IMR-90 (cell line): ENCODE data around the gene RUNX2. TPM values are rescaled to one million over a fixed set of nuclear protein-coding genes. Genes with fewer than 3 reads are reported as not detected.

Source experiments
- ATAC-seq: fragments of 200-7000 bp; cut with Tn5 transposase; 2 replicates; pipeline ENCODE4 v1.9.1; 2020; ENCODE audit warnings: low read depth, mild to moderate bottlenecking, moderate library complexity
- BruUV-seq: library from RNA; stranded (reverse); fragments of 400-500 nt; replicated peaks from 2 replicates; lab custom pipeline; 2021; lab: Mats Ljungman, UMichigan
- CTCF ChIA-PET: fragments of 300-600 bp; formaldehyde crosslinking; extraction: SDS; loops from one replicate; lab custom pipeline; 2021; ENCODE audit warnings: antibody characterized with exemption; lab: Yijun Ruan, JAX
- POLR2A ChIA-PET: fragments of 300-600 bp; sonication (Branson Sonifier 250); formaldehyde crosslinking; loops from one replicate; lab custom pipeline; 2022; ENCODE audit warnings: antibody characterized with exemption; ENCODE audit not compliant: unreplicated experiment; lab: Charles Lee
- DNase-seq: peaks from one replicate; pipeline ENCODE4 v3.0.0; 2013
- H2AFZ ChIP-seq: replicated peaks from 2 replicates; pipeline ENCODE3; 2013; ENCODE audit warnings: low read length, mild to moderate bottlenecking; ENCODE audit not compliant: poor library complexity
- H2AK5ac ChIP-seq: 2 replicates; pipeline ENCODE4 v1.6.1; 2013; ENCODE audit warnings: low read depth, low read length, inconsistent platforms
- H2AK9ac ChIP-seq: replicated peaks from 2 replicates; pipeline ENCODE3; 2013; ENCODE audit warnings: mild to moderate bottlenecking, low read depth, low read length, moderate library complexity; ENCODE audit not compliant: poor library complexity
- H2BK120ac ChIP-seq: 2 replicates; pipeline ENCODE4 v1.6.1; 2013; ENCODE audit warnings: low read depth, low read length, inconsistent platforms
- H2BK15ac ChIP-seq: 3 replicates; pipeline ENCODE4 v1.6.1; 2013; ENCODE audit warnings: low read depth, low read length, inconsistent platforms
- H2BK20ac ChIP-seq: 2 replicates; pipeline ENCODE4 v1.6.1; 2013; ENCODE audit warnings: low read depth, mild to moderate bottlenecking, inconsistent platforms, low read length, moderate library complexity
- H2BK5ac ChIP-seq: 2 replicates; pipeline ENCODE4 v1.6.1; 2013; ENCODE audit warnings: mild to moderate bottlenecking, low read depth, low read length, inconsistent platforms; ENCODE audit not compliant: poor library complexity, severe bottlenecking
- H3K14ac ChIP-seq: replicated peaks from 2 replicates; pipeline ENCODE4 v1.6.1; 2013; ENCODE audit warnings: low read depth, low read length, inconsistent platforms
- H3K18ac ChIP-seq: 2 replicates; pipeline ENCODE4 v1.6.1; 2013; ENCODE audit warnings: low read depth, low read length, control low read depth
- H3K23ac ChIP-seq: 2 replicates; pipeline ENCODE4 v1.6.1; 2013; ENCODE audit warnings: low read depth, low read length, inconsistent platforms
- H3K27ac ChIP-seq: 2 replicates; pipeline ENCODE4 v1.5.1; 2013; ENCODE audit warnings: mild to moderate bottlenecking, control low read depth, low read length; ENCODE audit not compliant: insufficient read depth
- H3K27me3 ChIP-seq: 2 replicates; pipeline ENCODE4 v1.6.1; 2013; ENCODE audit warnings: low read length; ENCODE audit not compliant: control insufficient read depth, insufficient read depth
- H3K36me3 ChIP-seq: 2 replicates; pipeline ENCODE4 v1.6.1; 2013; ENCODE audit warnings: low read length, mixed read lengths; ENCODE audit not compliant: control insufficient read depth, insufficient read depth
- H3K4ac ChIP-seq: 2 replicates; pipeline ENCODE4 v1.6.1; 2013; ENCODE audit warnings: low read depth, low read length, inconsistent platforms
- H3K4me1 ChIP-seq: 2 replicates; pipeline ENCODE4 v1.6.1; 2013; ENCODE audit warnings: low read length, mixed read lengths; ENCODE audit not compliant: control insufficient read depth, insufficient read depth
- H3K4me2 ChIP-seq: 2 replicates; pipeline ENCODE4 v1.6.1; 2013; ENCODE audit warnings: low read depth, mild to moderate bottlenecking, control low read depth, low read length, moderate library complexity
- H3K4me3 ChIP-seq: 2 replicates; pipeline ENCODE4 v1.5.1; 2013; ENCODE audit warnings: low read depth, mild to moderate bottlenecking, control low read depth, low read length, moderate library complexity; ENCODE audit not compliant: insufficient read depth
- H3K56ac ChIP-seq: 2 replicates; pipeline ENCODE4 v1.6.1; 2013; ENCODE audit warnings: low read length, inconsistent platforms; ENCODE audit not compliant: insufficient read depth; ENCODE audit errors: extremely low read depth
- H3K79me1 ChIP-seq, 2 experiments: 2 replicates each; pipeline ENCODE4 v1.6.1; 2013; ENCODE audit warnings: low read length in 2 of 2, inconsistent platforms in 1 of 2, low read depth in 1 of 2
- H3K9ac ChIP-seq: 2 replicates; pipeline ENCODE4 v1.6.1; 2013; ENCODE audit warnings: low read depth, low read length, control low read depth
- H3K9me1 ChIP-seq: 2 replicates; pipeline ENCODE4 v1.6.1; 2013; ENCODE audit warnings: low read length, inconsistent platforms; ENCODE audit not compliant: insufficient read depth
- H3K9me3 ChIP-seq: 2 replicates; pipeline ENCODE4 v1.6.1; 2013; ENCODE audit warnings: low read length; ENCODE audit not compliant: control insufficient read depth, insufficient read depth
- H4K20me1 ChIP-seq: 2 replicates; pipeline ENCODE4 v1.6.1; 2013; ENCODE audit warnings: low read length, inconsistent platforms; ENCODE audit not compliant: insufficient read depth
- H4K5ac ChIP-seq: 2 replicates; pipeline ENCODE4 v1.6.1; 2013; ENCODE audit warnings: mild to moderate bottlenecking, low read depth, low read length, control low read depth
- H4K8ac ChIP-seq, 2 experiments: 2 replicates each; pipeline ENCODE4 v1.6.1; 2013; ENCODE audit warnings: low read depth in 2 of 2, low read length in 2 of 2, control low read depth in 1 of 2, inconsistent platforms in 1 of 2
- H4K91ac ChIP-seq: 2 replicates; pipeline ENCODE4 v1.6.1; 2013; ENCODE audit warnings: low read depth, low read length, inconsistent platforms; ENCODE audit not compliant: insufficient read depth
- BHLHE40 ChIP-seq: fragments of 150-350 bp; IDR thresholded peaks from 2 replicates; pipeline ENCODE4 v1.6.1; 2016; ENCODE audit warnings: mild to moderate bottlenecking, low read depth, low read length
- CEBPB ChIP-seq: IDR thresholded peaks from 2 replicates; pipeline ENCODE4 v1.6.1; 2012; ENCODE audit warnings: low read depth, low read length, improper control_type of control experiment
- CHD1 ChIP-seq: IDR thresholded peaks from 2 replicates; pipeline ENCODE4 v1.6.1; 2012; ENCODE audit warnings: low read depth, low read length, improper control_type of control experiment
- NFE2L2 ChIP-seq: fragments of 150-350 bp; IDR thresholded peaks from 2 replicates; pipeline ENCODE4 v1.6.1; 2016; ENCODE audit warnings: low read depth, mild to moderate bottlenecking, low read length
- POLR2A ChIP-seq: IDR thresholded peaks from 2 replicates; pipeline ENCODE4 v1.6.1; 2012; ENCODE audit warnings: mild to moderate bottlenecking, low read depth, low read length
- RAD21 ChIP-seq: IDR thresholded peaks from 2 replicates; pipeline ENCODE4 v1.6.1; 2012; ENCODE audit warnings: low read length, improper control_type of control experiment
- RCOR1 ChIP-seq: IDR thresholded peaks from 2 replicates; pipeline ENCODE4 v1.6.1; 2012; ENCODE audit warnings: mild to moderate bottlenecking, low read length, improper control_type of control experiment; ENCODE audit not compliant: insufficient replicate concordance
- RFX5 ChIP-seq: IDR thresholded peaks from 2 replicates; pipeline ENCODE4 v1.8.0; 2012; ENCODE audit warnings: low read depth, mild to moderate bottlenecking, low read length, moderate library complexity
- SMC3 ChIP-seq: fragments of 150-350 bp; IDR thresholded peaks from 2 replicates; pipeline ENCODE4 v1.6.1; 2016; ENCODE audit warnings: low read depth, mild to moderate bottlenecking, antibody characterized with exemption, low read length, moderate library complexity
- USF2 ChIP-seq: fragments of 150-350 bp; IDR thresholded peaks from 2 replicates; pipeline ENCODE4 v1.6.1; 2017; ENCODE audit warnings: mild to moderate bottlenecking, antibody characterized with exemption, low read length, low read depth
- WGBS, 2 experiments: methylation state at CpG; one replicate each; pipeline versions ENCODE4 v1.1.5 to v1.1.7; 2013; ENCODE audit warnings: missing lambda C conversion rate in 2 of 2; ENCODE audit not compliant: insufficient read length in 1 of 2; ENCODE audit errors: extremely low coverage in 2 of 2; 5-methylcytosine and 5-hydroxymethylcytosine counted together
- dilution Hi-C: fragments of 300-500 bp; cut with HindIII; formaldehyde crosslinking; loops from one replicate; pipeline ENCODE4 v1.14.3; 2018; ENCODE audit warnings: low sequenced_read_pairs; ENCODE audit not compliant: unreplicated experiment
- in situ Hi-C: fragments of 300-500 bp; cut with MboI; formaldehyde crosslinking; loops from 3 replicates; pipeline ENCODE4 v1.14.3; 2019; ENCODE audit warnings: low sequenced_read_pairs, inconsistent platforms, mixed read lengths
- intact Hi-C: fragments of 100-400 bp; cut with micrococcal nuclease; formaldehyde crosslinking; loops from 2 replicates; pipeline ENCODE4 v1.10.0; 2022
- polyA plus RNA-seq, 3 experiments: library from polyadenylated mRNA; depleted of rRNA; stranded (reverse); fragments of >200 nt; gene quantifications; 2 replicates each; pipeline ENCODE4 v1.2.3, GENCODE V29; 2012; ENCODE audit warnings: low replicate concordance in 1 of 3
- total RNA-seq: library from RNA; depleted of rRNA; stranded (reverse); fragments of >200 nt; gene quantifications from 2 replicates; pipeline ENCODE4 v1.2.3, GENCODE V29; 2012
- TF ChIP-seq, protein P1 (sequence below): conservative IDR thresholded peaks from 2 replicates; pipeline ENCODE4 v1.5.1; 2012; ENCODE audit warnings: mild to moderate bottlenecking, low read depth, low read length, improper control_type of control experiment

RUNX2 gene
- total and polyA plus RNA-seq, 2 of the 4 experiments (the other 2 are of a cell fraction): 2.3 to 4.7 TPM

GRCh38 chr6:45642331-45643125, 314.4 kb downstream of the RUNX2 start:
- no peak overlapping the region for H3K27ac ChIP-seq
- H2AFZ ChIP-seq: no peak overlapping the region
- H3K4me2 ChIP-seq: no peak overlapping the region
- H3K36me3 ChIP-seq: no peaks in the 10 kb centered on the region
- no peak overlapping the region for H2BK20ac ChIP-seq
- intact Hi-C loops (no loop called here), in situ Hi-C loops (no loop called here), dilution Hi-C loops (no loop called here)
- no peaks in the 10 kb centered on the region for H3K79me1 ChIP-seq
- no peak overlapping the region for H4K91ac ChIP-seq
- peaks cover 3% of the 10 kb centered on the region for H3K4me1 ChIP-seq
- H3K4me3 ChIP-seq: no peak overlapping the region
- no peak overlapping the region for H2BK120ac ChIP-seq
- no peak overlapping the region for H3K23ac ChIP-seq
- H3K27me3 ChIP-seq: no peaks in the 10 kb centered on the region; the same call in 1 of the 2 replicates
- POLR2A ChIA-PET: no interaction called here
- no peak overlapping the region for H2BK15ac ChIP-seq
- WGBS, 2 experiments: 77% methylated on average over 1 of the region's 20 CpGs; no CpG with 5 or more reads in 1 of the 2 experiments
- DNase-seq (no peak), ATAC-seq (no peak)
- no peak overlapping the region for H3K18ac ChIP-seq
- H3K56ac ChIP-seq: no peak overlapping the region
- H3K9me3 ChIP-seq: no peaks in the 10 kb centered on the region
- H2BK5ac ChIP-seq: no peak overlapping the region
- no peak overlapping the region for H3K14ac ChIP-seq
- CTCF ChIA-PET: no interaction called here
- H4K5ac ChIP-seq: no peak overlapping the region
- no peak for TF ChIP-seq RFX5
- TF ChIP-seq RCOR1: no peak
- TF ChIP-seq CHD1: no peak
- no peak for TF ChIP-seq SMC3
- no peak for TF ChIP-seq USF2
- TF ChIP-seq RAD21: no peak
- TF ChIP-seq, protein P1, sequence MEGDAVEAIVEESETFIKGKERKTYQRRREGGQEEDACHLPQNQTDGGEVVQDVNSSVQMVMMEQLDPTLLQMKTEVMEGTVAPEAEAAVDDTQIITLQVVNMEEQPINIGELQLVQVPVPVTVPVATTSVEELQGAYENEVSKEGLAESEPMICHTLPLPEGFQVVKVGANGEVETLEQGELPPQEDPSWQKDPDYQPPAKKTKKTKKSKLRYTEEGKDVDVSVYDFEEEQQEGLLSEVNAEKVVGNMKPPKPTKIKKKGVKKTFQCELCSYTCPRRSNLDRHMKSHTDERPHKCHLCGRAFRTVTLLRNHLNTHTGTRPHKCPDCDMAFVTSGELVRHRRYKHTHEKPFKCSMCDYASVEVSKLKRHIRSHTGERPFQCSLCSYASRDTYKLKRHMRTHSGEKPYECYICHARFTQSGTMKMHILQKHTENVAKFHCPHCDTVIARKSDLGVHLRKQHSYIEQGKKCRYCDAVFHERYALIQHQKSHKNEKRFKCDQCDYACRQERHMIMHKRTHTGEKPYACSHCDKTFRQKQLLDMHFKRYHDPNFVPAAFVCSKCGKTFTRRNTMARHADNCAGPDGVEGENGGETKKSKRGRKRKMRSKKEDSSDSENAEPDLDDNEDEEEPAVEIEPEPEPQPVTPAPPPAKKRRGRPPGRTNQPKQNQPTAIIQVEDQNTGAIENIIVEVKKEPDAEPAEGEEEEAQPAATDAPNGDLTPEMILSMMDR: no peak
- no peak for TF ChIP-seq POLR2A
- TF ChIP-seq NFE2L2: no peak
- TF ChIP-seq BHLHE40: no peak
- no peak for TF ChIP-seq CEBPB
- no peak overlapping the region for H3K9ac ChIP-seq
- no peak overlapping the region for H4K8ac ChIP-seq
- peak overlapping the region; percentile 68; the same call in 1 of the 2 replicates for H3K4ac ChIP-seq
- peak overlapping the region; percentile 97 for H2AK5ac ChIP-seq
- no peak overlapping the region for H2AK9ac ChIP-seq
- BruUV-seq: no TSS peak
- H4K20me1 ChIP-seq: no peaks in the 10 kb centered on the region
- H3K9me1 ChIP-seq: 0 out of 2 replicates have a peak, but pooled peaks cover 12% of the 10 kb centered on the region
